AG08396 (cell line): ENCODE data around the gene HNRNPA2B1.
"Not testable (repeated sequence)": the region's sequence is repeated elsewhere in the genome, so short reads cannot be mapped to it uniquely, and the experiment has no call there.

Experiments used
- DNase-seq: peaks from one replicate; pipeline ENCODE4 v3.0.0; 2012; ENCODE audit warnings: low spot score, mixed read lengths

Gene HNRNPA2B1

GRCh38 chr7:26198133-26198780, 2.3 kb downstream of the HNRNPA2B1 start:
- no peak for DNase-seq

- no peak for DNase-seq
Measured at GRCh38 chr7:26197153-26198115, 3.1 kb downstream of the HNRNPA2B1 start.

- no peak for DNase-seq
Measured at GRCh38 chr7:26195867-26196657, 4.5 kb downstream of the HNRNPA2B1 start.

GRCh38 chr7:26195182-26195581, 5.4 kb downstream of the HNRNPA2B1 start:
- DNase-seq = no peak

- DNase-seq = not testable (repeated sequence)
Measured at GRCh38 chr7:26194764-26195163, 5.8 kb downstream of the HNRNPA2B1 start.

- DNase-seq = no peak
Measured at GRCh38 chr7:26193432-26194207, 6.9 kb downstream of the HNRNPA2B1 start.

GRCh38 chr7:26192485-26193087, 8.0 kb downstream of the HNRNPA2B1 start:
- no peak for DNase-seq

- DNase-seq = no peak
Measured at GRCh38 chr7:26191974-26192479, 8.5 kb downstream of the HNRNPA2B1 start.

- DNase-seq = no peak
Measured at GRCh38 chr7:26191233-26191973, 9.1 kb downstream of the HNRNPA2B1 start.

GRCh38 chr7:26190417-26190869, 10.1 kb downstream of the HNRNPA2B1 start:
- DNase-seq = no peak

GRCh38 chr7:26189697-26190096, 10.8 kb downstream of the HNRNPA2B1 start:
- no peak for DNase-seq

- no peak for DNase-seq
Measured at GRCh38 chr7:26188957-26189541, 11.5 kb downstream of the HNRNPA2B1 start.

- DNase-seq = no peak
Measured at GRCh38 chr7:26188206-26188956, 12.2 kb downstream of the HNRNPA2B1 start.

GRCh38 chr7:26187380-26188205, 13.0 kb downstream of the HNRNPA2B1 start:
- no peak for DNase-seq

- DNase-seq = no peak
Measured at GRCh38 chr7:26186364-26187311, 13.9 kb downstream of the HNRNPA2B1 start.

GRCh38 chr7:26185844-26186180, 14.7 kb downstream of the HNRNPA2B1 start:
- no peak for DNase-seq
